T-helper 1 cell treated with Interleukin-12 subunit alpha and Interleukin-12 subunit beta and Interleukin-4 antibody, amounts not matched to agents 30 ng/mL and 1 ng/mL, for 36 hours (primary cell): ENCODE measurements around the gene FRMD4B. TPM values are rescaled to one million over a fixed set of nuclear protein-coding genes. Genes with fewer than 3 reads are reported as not detected.

Source experiments
- intact Hi-C: fragments of 100-400 bp; cut with micrococcal nuclease; formaldehyde crosslinking; loops from one replicate; pipeline ENCODE4 v1.15.1; 2024
- total RNA-seq: library from RNA; stranded (reverse); gene quantifications from 2 replicates; pipeline ENCODE4 v1.2.3, GENCODE V29; 2022

FRMD4B gene
- 49.0 and 49.1 TPM in 2 replicates for total RNA-seq

DNA sequence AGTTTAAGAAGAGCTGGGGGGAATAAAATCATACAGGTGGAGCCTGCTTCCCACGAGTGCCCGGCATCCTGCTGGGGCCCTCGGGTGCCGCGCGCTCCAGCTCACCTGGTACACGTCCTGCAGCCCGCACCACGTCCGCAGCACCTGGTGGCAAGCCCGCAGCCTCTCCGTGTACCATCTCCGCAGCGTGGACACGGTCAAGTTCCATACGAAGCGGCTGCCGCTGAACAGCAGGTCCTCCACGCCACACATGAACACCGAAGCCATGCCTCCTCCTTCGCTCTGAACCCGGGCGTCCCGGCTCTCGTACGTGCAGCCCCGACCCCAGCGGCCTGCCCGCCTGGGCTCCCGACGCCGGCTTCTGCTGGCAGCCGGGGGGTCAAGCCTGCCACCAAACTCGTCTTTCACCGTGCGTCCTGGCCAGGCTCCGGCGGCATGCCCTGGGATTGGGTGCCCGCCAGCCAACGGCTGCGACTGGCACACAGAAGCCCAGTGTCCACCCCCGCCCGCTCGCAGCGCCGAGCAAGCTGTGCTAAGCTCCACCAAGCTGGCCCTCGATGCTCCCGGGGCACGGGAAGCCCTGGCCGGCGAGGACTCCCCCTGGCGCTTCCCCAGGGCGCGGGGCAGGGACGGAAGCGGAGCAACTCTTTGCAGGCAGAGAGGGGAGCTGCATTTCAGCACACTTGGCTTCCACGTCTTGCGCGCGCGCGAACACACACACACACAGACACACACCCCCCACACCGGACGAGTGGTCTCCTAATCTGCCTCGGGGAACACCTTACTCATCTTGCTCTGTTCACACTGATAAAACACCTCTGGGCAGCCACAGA is at the start of gene FRMD4B:
Gene FRMD4B, minus strand, starts transcription at position 366 of the 833 bp plus-strand sequence. Its CDS starts 99 bp downstream, at position 267.
- intact Hi-C loops, result no loop called here

DNA sequence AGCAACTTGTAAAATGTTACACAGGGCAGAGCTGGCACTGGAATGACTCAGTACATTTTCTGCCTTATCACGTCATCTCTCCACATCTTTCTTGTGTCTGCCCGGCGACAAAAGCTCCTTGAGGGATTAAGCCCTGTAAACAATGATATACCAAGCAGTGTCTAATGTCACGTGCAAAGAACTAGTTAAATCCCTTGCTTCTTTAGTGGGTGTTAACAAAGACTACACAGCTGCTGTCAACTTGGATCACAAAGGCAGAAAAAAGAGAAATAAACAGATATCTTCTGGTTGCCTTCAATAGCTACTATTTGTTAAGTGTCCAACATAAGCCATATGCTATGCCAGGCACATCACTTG is 48.1 kb upstream of the FRMD4B start:
- intact Hi-C loops, result no loop called here

DNA sequence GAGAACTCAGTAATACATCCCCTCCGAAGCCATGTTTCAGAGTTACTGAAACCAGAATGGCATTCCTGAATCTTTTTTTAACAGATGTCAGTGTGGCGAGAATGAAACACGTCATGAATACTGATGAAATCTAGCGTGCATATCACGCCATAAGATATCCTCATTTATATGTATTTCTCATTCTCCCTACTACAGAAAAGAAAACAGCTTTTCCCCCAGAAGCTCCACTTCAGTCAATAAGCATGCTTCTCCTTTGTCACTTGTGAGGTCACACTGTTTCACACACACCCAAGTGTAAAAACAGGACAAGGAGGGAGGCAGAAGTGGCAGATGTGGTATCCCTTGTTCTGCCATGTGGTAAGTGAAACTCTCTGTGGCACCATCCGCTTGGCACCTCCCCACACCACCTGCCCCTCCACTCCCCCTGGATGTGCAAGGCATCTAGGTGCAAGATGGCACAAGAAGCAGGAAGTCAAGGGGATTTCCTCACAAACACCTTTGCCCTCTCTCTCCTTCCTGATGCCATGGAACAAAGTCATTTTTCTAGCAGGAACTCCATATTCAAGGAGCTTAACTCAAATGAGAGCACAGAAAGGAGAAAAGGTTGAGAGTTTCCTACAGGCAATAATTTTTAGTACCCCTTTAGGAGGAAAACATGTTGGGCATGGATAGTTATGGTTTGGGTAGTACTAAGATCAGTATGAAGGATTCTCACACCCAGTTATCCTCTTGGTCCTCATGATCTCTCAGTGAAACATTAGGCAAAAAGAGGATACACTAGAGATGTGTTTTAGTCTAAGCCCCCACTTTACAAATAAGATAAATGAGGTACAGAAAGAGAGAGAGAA is 47.5 kb upstream of the FRMD4B start:
- intact Hi-C loops, result no loop called here

DNA sequence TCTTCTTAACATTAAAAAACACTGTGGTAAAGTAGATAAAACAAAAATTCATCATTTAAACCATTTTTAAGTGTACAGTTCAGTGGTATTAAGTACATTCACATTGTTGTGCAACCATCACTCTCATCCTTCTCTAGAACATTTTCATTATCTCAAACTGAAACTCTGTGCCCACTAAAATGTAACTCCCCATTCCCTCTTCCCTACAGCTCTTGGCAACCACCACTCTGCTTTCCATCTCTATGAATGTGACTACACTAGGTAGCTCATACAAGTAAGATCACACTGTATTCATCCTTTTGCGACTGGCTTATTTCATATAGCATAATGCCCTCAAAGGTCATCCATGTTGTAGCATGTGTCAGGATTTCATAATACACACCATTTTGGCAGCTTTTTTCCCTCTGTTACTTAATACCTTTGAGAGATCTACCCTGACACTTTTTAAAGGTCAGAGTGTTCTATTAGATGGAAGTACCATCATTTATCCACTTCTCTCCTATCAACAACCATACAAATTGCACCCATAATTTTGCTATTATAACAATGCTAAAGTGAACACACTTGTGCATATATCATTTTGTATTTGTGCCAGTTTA is 42.9 kb upstream of the FRMD4B start:
- intact Hi-C loops, result no loop called here

DNA sequence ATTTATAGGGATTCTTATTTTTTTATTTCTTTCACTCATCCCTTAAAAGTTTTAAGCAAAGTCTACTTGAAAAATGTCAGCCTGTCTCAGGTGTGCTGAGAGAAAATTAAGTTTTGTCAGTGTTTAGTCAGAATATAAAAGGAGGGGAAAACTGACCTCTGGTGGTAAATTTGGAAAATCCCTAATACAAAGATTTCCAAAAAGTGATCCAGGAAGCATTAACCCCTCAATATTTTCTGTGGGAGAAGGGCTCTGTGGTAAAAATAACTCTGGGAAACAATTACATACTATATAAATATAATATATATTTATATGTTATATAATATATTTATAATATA is 41.0 kb upstream of the FRMD4B start:
- intact Hi-C loops, result no loop called here

DNA sequence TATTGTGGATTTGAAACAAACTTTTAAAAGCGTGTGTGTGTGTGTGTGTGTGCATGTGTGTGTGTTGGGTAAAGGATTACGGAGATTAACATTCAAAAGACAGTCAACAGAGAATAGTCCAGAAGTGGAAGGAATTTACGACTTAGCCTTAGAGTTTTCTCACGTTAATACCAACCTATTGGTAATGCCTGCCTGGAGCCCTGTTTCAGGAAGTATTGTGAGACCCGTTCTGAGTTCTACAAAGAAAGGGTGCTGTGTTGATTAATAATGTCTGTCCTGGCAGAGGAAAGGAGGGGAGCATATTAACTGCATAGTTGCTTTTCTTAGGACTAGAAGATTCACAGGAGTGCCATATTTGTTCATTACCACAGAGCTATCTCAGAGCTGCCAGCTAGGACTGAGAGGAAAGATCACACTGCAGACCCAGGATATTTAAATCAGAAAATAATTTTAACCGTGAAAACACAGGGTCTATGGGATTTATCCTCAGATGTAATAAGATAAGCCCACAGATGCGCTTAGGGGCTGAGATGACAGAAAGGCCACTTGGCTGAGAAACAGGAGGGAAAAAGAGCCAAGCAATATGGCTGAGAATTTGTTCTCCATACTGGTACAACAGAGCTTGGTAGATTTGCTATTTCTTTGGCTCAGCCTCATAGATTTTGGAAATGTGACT is 40.5 kb upstream of the FRMD4B start:
- intact Hi-C loops, result no loop called here

DNA sequence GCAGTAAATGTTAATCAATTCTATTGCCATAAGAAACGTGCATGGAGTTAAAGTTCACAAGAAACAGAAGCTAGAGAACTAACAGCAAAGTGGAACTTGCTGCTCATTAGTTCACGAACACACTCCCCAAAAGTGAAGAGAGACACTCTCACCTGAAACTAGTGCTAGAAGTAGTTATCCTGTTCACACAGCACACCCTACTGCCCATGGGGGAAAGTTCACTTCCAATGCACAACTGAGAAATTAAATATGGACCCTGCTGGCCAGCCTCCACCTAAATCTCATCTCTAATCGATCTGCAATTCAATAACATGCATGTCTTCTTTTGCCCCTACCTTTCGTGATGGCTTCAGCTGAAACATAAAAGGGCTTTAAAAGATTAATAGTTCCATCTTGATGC is 39.4 kb upstream of the FRMD4B start:
- intact Hi-C loops, result loop anchor here (1.0 kb wide), 4 partner anchors 101 to 304 kb away; no protein-coding TSS in a partner anchor

DNA sequence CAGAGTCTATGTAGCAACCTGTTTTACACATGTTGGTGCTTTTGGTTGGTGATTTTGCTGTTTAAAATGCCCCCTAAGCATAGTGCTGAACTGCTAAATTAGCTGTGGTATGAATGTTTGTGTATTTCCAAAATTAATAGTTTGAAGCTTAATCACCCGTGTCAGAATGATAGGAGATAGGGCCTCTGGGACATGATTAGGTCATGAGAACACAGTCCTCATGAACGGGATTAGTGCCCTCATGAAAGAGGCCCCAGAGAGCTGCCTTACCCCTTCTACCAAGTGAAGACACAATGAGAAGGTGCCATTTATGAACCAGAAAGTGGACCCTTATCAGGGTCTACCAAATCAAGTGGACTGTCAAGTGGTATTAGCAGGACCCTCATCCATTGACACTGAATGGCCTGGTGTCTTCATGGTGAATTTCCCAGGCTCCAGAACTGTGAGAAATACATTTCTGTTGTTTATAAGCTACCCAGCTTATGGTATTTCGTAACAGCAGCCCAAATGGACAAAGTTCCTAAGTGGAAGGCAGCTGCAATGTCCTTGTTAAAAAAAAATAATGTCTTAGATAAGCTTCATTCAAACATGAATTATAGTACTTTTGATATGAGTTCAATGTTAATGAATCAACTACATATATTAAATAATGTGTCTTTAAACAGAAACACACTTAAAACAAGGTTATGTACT is 37.7 kb upstream of the FRMD4B start:
- intact Hi-C loops, result no loop called here

DNA sequence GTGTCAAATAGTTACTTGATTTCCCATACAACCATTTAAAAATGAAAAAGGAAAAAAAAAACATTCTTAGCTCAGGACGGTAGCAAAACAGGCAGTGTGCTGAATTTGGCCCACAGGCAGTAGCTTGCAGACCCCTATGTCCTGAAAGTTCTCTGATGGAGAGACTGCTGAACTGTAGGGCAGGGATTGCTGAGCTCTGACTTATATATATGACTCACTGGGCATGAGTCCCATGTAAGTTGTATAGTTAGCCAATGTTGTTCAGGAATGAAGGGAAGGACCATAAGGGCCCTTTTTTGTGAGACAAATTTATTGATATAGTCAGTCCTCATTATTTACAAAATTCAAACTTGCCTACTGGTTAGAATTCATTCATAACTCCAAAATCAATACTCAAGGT is 36.9 kb upstream of the FRMD4B start:
- intact Hi-C loops, result no loop called here

DNA sequence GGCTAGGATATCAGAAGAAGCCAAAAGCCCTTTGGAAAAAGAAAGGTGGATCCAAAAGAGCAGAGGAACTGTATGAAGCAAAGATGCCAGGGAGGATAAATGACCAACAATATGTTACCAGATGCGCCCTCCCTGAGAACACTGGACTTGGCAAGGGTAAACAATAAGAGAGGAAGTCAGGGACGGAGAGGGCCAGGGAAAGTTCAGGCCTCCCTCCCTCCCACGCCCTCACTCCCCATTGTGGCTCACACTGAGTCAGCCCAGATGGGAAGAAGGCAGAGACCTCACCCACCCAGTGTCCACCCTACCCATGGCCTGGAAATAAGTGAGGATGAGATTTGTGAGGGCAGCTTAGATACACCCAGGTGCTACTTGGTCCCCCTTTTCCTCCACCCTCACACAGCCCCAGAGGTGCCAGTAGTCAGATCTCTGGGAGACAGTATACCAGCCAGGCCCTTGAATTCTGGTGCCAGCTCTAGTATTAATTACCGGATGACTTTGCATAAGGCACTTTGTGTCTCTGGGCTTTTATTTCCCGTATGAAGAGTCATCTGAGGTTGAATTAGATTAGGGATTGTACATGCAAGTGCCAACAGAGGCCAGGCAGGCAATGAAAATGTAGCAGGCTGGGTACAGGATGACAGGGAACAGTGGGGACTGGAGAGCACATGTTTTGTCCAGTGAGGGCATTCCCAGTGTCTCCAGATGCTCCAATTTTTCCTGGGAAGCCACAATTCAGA is 35.1 kb upstream of the FRMD4B start:
- intact Hi-C loops, result no loop called here

DNA sequence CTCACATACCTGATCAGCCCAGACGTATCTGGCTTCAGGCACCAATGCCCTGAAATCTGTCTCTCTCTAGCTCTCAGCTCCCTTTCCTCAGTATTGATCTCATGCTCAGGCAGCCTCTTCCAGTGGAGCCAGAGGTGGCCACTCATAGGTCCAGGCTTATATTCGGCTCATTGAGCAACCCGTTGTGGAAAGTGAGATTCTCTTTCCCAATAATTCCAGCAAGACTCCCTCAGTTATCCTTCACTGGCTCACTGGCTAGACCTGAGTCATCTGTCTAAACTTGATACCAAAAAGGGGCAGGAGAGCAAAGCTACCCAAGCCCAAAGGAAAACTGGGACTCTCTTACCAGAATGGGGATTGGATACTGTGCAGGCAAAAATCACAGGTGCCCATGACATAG is 33.4 kb upstream of the FRMD4B start:
- intact Hi-C loops, result loop anchor here (10.0 kb wide), 2 partner anchors 256 to 526 kb away; no protein-coding TSS in a partner anchor

DNA sequence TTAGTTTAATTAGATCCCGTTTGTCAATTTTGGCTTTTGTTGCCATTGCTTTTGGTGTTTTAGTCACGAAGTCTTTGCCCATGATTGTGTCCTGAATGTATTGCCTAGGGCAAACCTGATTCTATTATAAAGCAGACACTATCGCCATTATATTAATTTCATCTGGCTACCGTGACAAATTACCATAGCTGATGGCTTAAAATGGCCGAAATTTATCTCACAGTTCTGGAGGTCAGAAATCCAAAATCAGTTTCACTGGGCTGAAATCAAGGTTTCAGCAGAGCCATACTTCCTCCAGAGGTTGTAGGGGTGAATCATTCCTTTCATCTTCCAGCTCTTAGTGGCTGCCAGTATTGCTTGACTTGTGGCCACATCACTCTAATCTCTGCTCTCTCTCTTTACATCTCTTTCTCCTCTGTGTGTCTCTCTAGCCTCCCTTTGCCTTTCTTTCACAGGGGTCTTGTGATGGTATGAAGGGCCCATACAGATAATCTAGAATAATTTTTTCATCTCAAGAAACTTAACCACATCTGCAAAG is 31.7 kb upstream of the FRMD4B start:
- intact Hi-C loops, result loop anchor here (10.0 kb wide), 2 partner anchors 257 to 527 kb away; no protein-coding TSS in a partner anchor

DNA sequence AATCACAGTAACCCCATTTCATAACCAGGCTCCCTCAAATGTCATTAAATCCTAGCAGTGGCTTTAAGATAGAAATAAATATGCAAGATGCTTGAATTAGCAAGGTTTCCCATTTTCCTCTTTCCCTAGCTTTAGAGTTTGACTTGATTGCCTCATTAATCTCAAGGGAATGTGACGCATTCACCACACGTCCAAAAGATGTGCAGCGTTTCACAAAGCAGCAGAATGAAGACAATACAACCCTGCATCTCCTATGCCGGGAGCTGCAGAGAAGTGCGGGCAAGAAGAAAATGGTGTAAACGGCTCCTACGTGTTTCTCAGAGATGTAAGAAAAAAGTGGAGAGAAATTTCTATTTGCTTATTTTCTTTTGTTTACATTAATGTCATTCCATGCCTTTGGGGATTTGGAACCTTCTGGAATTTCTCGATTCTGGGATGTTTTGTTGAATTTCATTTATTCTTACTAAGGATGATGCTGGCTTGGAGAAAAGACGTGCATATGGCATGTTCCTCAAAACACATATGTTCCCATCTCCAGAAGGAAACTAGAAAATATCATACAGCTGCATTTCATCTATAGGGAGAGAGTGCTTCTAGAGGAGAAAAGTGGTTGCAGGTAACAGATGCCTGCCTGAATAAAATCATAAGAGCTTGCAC is 27.8 kb upstream of the FRMD4B start:
- intact Hi-C loops, result loop anchor here (10.0 kb wide), 2 partner anchors 261 to 531 kb away; no protein-coding TSS in a partner anchor

DNA sequence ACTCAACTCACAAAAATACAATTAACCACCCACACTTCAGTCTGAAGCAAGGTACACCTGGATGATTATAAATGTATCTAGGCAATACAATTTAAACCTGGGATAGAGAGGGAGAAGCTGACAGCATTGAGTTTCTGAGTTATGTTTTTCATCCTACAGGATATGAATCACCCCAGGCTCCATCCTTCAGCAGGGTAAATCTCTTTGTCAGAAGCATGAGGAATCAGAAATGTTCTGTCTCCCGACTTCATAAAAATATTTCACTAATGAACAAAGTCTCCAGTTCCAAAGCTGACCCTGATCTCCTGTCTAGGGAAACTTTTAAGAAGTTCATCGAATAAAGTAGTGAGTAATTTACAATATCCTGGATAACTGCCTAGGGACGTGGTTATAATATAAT is 25.5 kb upstream of the FRMD4B start:
- intact Hi-C loops, result loop anchor here (10.0 kb wide), 2 partner anchors 263 to 533 kb away; no protein-coding TSS in a partner anchor

DNA sequence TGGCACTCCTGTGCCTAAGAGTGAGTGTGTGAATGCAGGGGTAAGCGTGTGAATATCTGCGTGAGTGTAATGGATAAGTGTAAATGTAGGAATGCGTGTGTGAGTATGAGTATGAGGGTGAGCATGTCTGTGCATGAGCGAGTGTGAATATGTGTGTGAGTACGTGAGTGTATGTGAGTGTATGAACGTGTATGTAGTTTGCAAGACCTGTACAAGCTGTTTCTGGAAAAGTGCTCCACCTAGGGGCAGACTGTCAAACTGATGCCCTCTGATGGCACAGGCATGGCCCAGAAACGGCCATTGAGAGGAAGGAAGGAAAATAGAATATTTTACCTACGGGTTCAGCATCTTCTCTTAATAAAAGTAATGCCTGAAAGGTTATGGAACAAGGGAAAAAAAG is 24.4 kb upstream of the FRMD4B start:
- intact Hi-C loops, result loop anchor here (1.0 to 10.0 kb wide), 7 partner anchors 86 to 534 kb away; no protein-coding TSS in a partner anchor

DNA sequence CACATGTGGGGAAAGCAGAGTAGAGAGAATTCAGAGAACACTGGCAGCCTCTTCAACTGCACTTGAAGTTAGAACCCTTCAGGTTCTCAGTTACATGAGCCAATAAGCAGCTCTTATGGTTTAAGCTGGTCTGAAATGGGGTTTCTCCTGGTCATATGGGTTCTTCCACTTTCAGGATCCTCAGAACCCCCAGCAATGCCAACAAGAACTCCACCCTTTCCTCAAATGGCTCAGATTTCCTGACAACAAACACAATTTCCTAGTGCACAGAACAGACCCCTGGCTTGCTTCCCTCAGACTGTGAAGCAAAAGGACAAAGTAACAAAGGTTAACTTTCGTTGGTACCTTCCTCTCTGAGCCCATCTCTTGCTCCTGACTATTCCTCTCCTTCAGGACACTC is 23.9 kb upstream of the FRMD4B start:
- intact Hi-C loops, result loop anchor here (1.0 to 10.0 kb wide), 7 partner anchors 86 to 535 kb away; no protein-coding TSS in a partner anchor

DNA sequence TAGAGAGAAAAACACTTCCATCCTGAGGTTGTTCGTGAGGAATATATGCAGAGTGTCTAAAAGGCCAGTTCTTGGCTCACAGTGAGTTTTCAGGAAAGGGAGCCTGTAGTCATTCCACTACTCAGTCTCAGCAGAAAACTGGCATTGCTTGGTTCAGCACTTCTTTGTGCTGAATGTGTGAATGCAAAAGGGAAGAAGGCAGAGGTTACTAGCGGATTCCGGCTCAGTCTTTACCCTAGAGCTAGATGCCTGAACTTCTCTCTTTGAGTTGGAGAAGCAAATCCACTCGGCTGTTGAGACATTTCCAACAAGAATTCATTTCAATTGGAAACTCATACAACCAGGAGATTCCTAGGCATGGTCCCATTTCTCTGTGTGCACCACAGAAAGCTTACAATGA is 23.1 kb upstream of the FRMD4B start:
- intact Hi-C loops, result no loop called here

DNA sequence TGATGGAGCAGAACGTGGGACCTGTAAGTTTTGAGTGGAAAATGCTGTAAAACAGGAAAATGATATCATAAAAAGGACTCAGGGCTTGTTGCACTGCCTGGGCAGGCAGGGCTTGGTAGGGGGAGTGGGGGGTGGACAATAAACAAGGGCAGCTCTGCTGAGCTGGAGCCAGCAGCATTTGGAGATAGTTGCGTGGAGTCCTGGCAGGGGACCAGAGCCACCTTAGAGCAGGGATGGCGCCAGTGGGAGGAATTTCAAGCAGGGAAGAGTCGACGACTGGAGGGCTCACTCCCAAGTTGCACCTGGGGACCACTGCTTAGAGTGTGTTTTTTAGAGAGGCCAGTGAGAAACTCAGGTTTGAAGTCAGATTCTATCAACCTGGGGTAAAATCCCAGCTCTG is 22.7 kb upstream of the FRMD4B start:
- intact Hi-C loops, result no loop called here

DNA sequence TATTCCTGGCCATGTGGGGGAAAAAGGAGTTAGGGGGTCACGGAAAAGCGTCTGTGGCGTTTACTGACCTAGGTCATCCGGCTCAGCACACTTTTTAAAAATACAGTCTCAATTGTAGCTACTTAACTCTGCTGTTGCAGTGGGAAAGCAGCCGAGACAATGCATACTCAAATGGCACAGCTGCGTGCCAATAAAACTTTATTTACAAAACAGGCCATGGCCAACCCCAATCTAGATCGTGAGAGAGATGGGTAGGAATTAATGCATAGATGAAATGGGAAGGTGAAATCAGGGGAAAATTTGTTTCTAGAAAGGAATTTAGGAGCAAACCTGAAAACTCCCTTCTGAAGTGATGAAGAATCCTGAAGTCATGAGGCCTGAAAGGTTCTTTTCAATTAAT is 22.0 kb upstream of the FRMD4B start:
- intact Hi-C loops, result no loop called here
